HG02840 (cell line): Measurements from ENCODE around the gene MBP.

ENCODE experiments used
- ATAC-seq: cut with Tn5 transposase; IDR thresholded peaks from one replicate; pipeline ENCODE4 v1.9.1; 2021; ENCODE audit warnings: mild to moderate bottlenecking, moderate library complexity, moderate number of reproducible peaks; ENCODE audit not compliant: unreplicated experiment, low FRiP score

The MBP gene

GRCh38 chr18:77151772-77152520, 19.4 kb upstream of the MBP start:
- ATAC-seq, result no peak

GRCh38 chr18:77151033-77151771, 18.6 kb upstream of the MBP start:
- no peak for ATAC-seq

- no peak for ATAC-seq
These were observed 18.0 kb upstream of the MBP start for GRCh38 chr18:77150588-77150987.

- no peak for ATAC-seq
These were observed 15.7 kb upstream of the MBP start for GRCh38 chr18:77148289-77148688.

- ATAC-seq, result no peak
These were observed 14.9 kb upstream of the MBP start for GRCh38 chr18:77147418-77147852.

- no peak for ATAC-seq
These were observed 13.9 kb upstream of the MBP start for GRCh38 chr18:77146249-77147080.

GRCh38 chr18:77145364-77145901, 12.8 kb upstream of the MBP start:
- ATAC-seq, result no peak

- ATAC-seq, result no peak
These were observed 12.0 kb upstream of the MBP start for GRCh38 chr18:77144451-77145118.

GRCh38 chr18:77144046-77144445, 11.5 kb upstream of the MBP start:
- ATAC-seq, result no peak

GRCh38 chr18:77143196-77143595, 10.6 kb upstream of the MBP start:
- ATAC-seq, result no peak

- ATAC-seq, result no peak
These were observed 9.0 kb upstream of the MBP start for GRCh38 chr18:77141401-77142118.

- no peak for ATAC-seq
These were observed 8.0 kb upstream of the MBP start for GRCh38 chr18:77140439-77141109.

- ATAC-seq, result no peak
These were observed 7.4 kb upstream of the MBP start for GRCh38 chr18:77140030-77140429.

- no peak for ATAC-seq
These were observed 7.0 kb upstream of the MBP start for GRCh38 chr18:77139619-77140018.

- ATAC-seq, result no peak
These were observed 5.7 kb upstream of the MBP start for GRCh38 chr18:77138270-77138669.

GRCh38 chr18:77137851-77138250, 5.3 kb upstream of the MBP start:
- no peak for ATAC-seq

- ATAC-seq, result no peak
These were observed 4.5 kb upstream of the MBP start for GRCh38 chr18:77136871-77137665.

- no peak for ATAC-seq
These were observed 3.6 kb upstream of the MBP start for GRCh38 chr18:77136076-77136718.
